ENCODE results near the gene ATF6. TPM values are rescaled to one million over a fixed set of nuclear protein-coding genes. Genes with fewer than 3 reads are reported as not detected.

The ATF6 gene
- total and polyA plus RNA-seq, 9 of the 15 experiments (the other 6 are each of a cell fraction or from before 2014, with no cell fraction given) = 11.7 to 32.4 (median 20.4) TPM

GRCh38 chr1:161726473-161727255 lies 39.5 kb upstream of the ATF6 start (continued):
- TF ChIP-seq KLF6 (CRISPR knock-in tag; IDR thresholded peaks at IDR 0.05; ENCODE audit: borderline replicate concordance) (no peak), RBM15 (IDR thresholded peaks at IDR 0.05; ENCODE audit: insufficient read depth, low read length) (no peak), GTF2A2 (tag; IDR thresholded peaks at IDR 0.05) (no peak), ZBTB2 (IDR thresholded peaks at IDR 0.05) (no peak), ELF4 (CRISPR knock-in tag; IDR thresholded peaks at IDR 0.05) (no peak), STAT5B (CRISPR knock-in tag; IDR thresholded peaks at IDR 0.05) (no peak), ZNF507 (tag; conservative IDR thresholded peaks at IDR 0.05) (no peak), KDM4B (IDR thresholded peaks at IDR 0.05; ENCODE audit: borderline replicate concordance in 2 of 2, low read depth in 1 of 2) (no peak), ETS1 (conservative IDR thresholded peaks at IDR 0.05; ENCODE audit: control insufficient read depth, low read depth, low read length) (peak; percentile 63), ZNF586 (CRISPR knock-in tag; conservative IDR thresholded peaks at IDR 0.05) (no peak), PHTF2 (CRISPR knock-in tag; IDR thresholded peaks at IDR 0.05) (no peak), BRCA1 (IDR thresholded peaks at IDR 0.05) (no peak), BRCA1 (CRISPR knock-in tag; IDR thresholded peaks at IDR 0.05) (peak; percentile 96; the same call in 1 of the 2 replicates), TSHZ1 (CRISPR knock-in tag; IDR thresholded peaks at IDR 0.05) (no peak), HIVEP1 (CRISPR knock-in tag; IDR thresholded peaks at IDR 0.05) (no peak), WHSC1 (IDR thresholded peaks at IDR 0.05; ENCODE audit: low read length) (no peak), NFE2L1 (tag; IDR thresholded peaks at IDR 0.05; ENCODE audit: borderline replicate concordance, low read depth) (no peak), ZFP36 (IDR thresholded peaks at IDR 0.05; ENCODE audit: low read depth, low read length, partially characterized antibody) (no peak), ZNF354B (CRISPR knock-in tag; IDR thresholded peaks at IDR 0.05) (no peak), KLF1 (tag; IDR thresholded peaks at IDR 0.05) (no peak), NELFE (IDR thresholded peaks at IDR 0.05; ENCODE audit: insufficient read depth, insufficient read length) (no peak), SMAD2 (IDR thresholded peaks at IDR 0.05; ENCODE audit: low read depth, low read length) (no peak), EGR1 (conservative IDR thresholded peaks at IDR 0.05) (0 out of 2 replicates have a peak, but pooled peaks have one; percentile 49), SRSF9 (IDR thresholded peaks at IDR 0.05; ENCODE audit: borderline replicate concordance, low read depth, low read length) (no peak)
